ENCODE results near the gene AQP3. TPM values are rescaled to one million over a fixed set of nuclear protein-coding genes. Genes with fewer than 3 reads are reported as not detected.
A peak's percentile ranks its signal among the peaks of the same experiment; 100 is the strongest.

AQP3 gene
- total RNA-seq, 1 experiment from 2014 or later = 24.8 TPM

- H3K9me3 ChIP-seq = no peaks in the 10 kb centered on the region
- Mint-ChIP-seq H3K4me1 (ENCODE audit: low read depth, unreplicated experiment) (peaks cover 51% of the 10 kb centered on the region), H3K9me3 (ENCODE audit: unreplicated experiment) (no peaks in the 10 kb centered on the region), H3K27me3 (ENCODE audit: insufficient read depth, unreplicated experiment) (no peaks in the 10 kb centered on the region), H3K27ac (ENCODE audit: unreplicated experiment) (no peak overlapping the region), H3K36me3 (ENCODE audit: insufficient read depth, unreplicated experiment) (peaks cover 5% of the 10 kb centered on the region), H3K4me3 (ENCODE audit: unreplicated experiment) (no peak overlapping the region)
- H3K4me1 ChIP-seq = peaks cover 44% of the 10 kb centered on the region
- no TSS peak for BruUV-seq (replicated peaks)
- ChIA-PET CTCF (no interaction called here), POLR2A (no interaction called here)
- TF ChIP-seq CTCF (IDR thresholded peaks at IDR 0.05; ENCODE audit: insufficient read depth in 1 of 2, low read depth in 1 of 2, low read length in 1 of 2, severe bottlenecking in 1 of 2, unreplicated experiment in 1 of 2) = no peak
- intact Hi-C loops (cut with micrococcal nuclease; ENCODE audit: unreplicated experiment) = no loop called here
- H3K36me3 ChIP-seq (ENCODE audit: control insufficient read depth, insufficient read depth, low read length) = no peaks in the 10 kb centered on the region; the same call in 1 of the 2 replicates
- DNase-seq = peak in 1 of 2 experiments; percentile 54
- H3K4me3 ChIP-seq (ENCODE audit: low read depth, low read length) = no peak overlapping the region
- H3K27me3 ChIP-seq (replicated peaks; ENCODE audit: control insufficient read depth, insufficient read depth, low read length) = no peaks in the 10 kb centered on the region
These were observed 29.3 kb downstream of the AQP3 start for GRCh38 chr9:33418090-33418489.

- H3K27me3 ChIP-seq (replicated peaks; ENCODE audit: control insufficient read depth, insufficient read depth, low read length) = no peaks in the 10 kb centered on the region
- no peak for TF ChIP-seq CTCF (IDR thresholded peaks at IDR 0.05; ENCODE audit: insufficient read depth in 1 of 2, low read depth in 1 of 2, low read length in 1 of 2, severe bottlenecking in 1 of 2, unreplicated experiment in 1 of 2)
- intact Hi-C loops (cut with micrococcal nuclease; ENCODE audit: unreplicated experiment) = no loop called here
These were observed 30.4 kb downstream of the AQP3 start for GRCh38 chr9:33416996-33417395.

GRCh38 chr9:33415501-33416038 lies 31.8 kb downstream of the AQP3 start:
- ChIA-PET POLR2A (interaction anchor here (0.6 to 1.3 kb wide), 4 partner anchors 11 to 248 kb away, joined by 3 to 9 read pairs (median 4); partner anchors contain the start of genes AQP3, B4GALT1 and NOL6), CTCF (interaction anchor here (0.5 to 3.7 kb wide), 18 partner anchors 11 to 1025 kb away, joined by 3 to 32 read pairs (median 4); partner anchors contain the start of genes ANKRD18B, AQP3 and NOL6)
- Histone ChIP-seq H3K9me3 (no peaks in the 10 kb centered on the region), H3K4me1 (peaks cover 44% of the 10 kb centered on the region), H3K27me3 (replicated peaks; ENCODE audit: control insufficient read depth, insufficient read depth, low read length) (no peaks in the 10 kb centered on the region), H3K4me3 (ENCODE audit: low read depth, low read length) (no peak overlapping the region), H3K36me3 (ENCODE audit: control insufficient read depth, insufficient read depth, low read length) (no peaks in the 10 kb centered on the region; the same call in 1 of the 2 replicates)
- intact Hi-C loops (cut with micrococcal nuclease; ENCODE audit: unreplicated experiment) = loop anchor here (1.0 to 2.0 kb wide), 6 partner anchors 12 to 186 kb away; no protein-coding TSS in a partner anchor
- peak; percentile 96 to 98 for DNase-seq
- peak; percentile 75 to 91 for TF ChIP-seq CTCF (IDR thresholded peaks at IDR 0.05; ENCODE audit: insufficient read depth in 1 of 2, low read depth in 1 of 2, low read length in 1 of 2, severe bottlenecking in 1 of 2, unreplicated experiment in 1 of 2)
- H3K4me1 Mint-ChIP-seq (ENCODE audit: low read depth, unreplicated experiment) = peaks cover 51% of the 10 kb centered on the region
- no TSS peak for BruUV-seq (replicated peaks)
- H3K27ac Mint-ChIP-seq (ENCODE audit: unreplicated experiment) = peak overlapping the region; percentile 89
- no peaks in the 10 kb centered on the region for H3K9me3 Mint-ChIP-seq (ENCODE audit: unreplicated experiment)
- H3K4me3 Mint-ChIP-seq (ENCODE audit: unreplicated experiment) = peak overlapping the region; percentile 45
- no peaks in the 10 kb centered on the region for H3K27me3 Mint-ChIP-seq (ENCODE audit: insufficient read depth, unreplicated experiment)
- peaks cover 5% of the 10 kb centered on the region for H3K36me3 Mint-ChIP-seq (ENCODE audit: insufficient read depth, unreplicated experiment)

More at GRCh38 chr9:33416996-33417395, 30.4 kb downstream of the AQP3 start:
- Mint-ChIP-seq H3K27me3 (ENCODE audit: insufficient read depth, unreplicated experiment) (no peaks in the 10 kb centered on the region), H3K4me3 (ENCODE audit: unreplicated experiment) (no peak overlapping the region), H3K9me3 (ENCODE audit: unreplicated experiment) (no peaks in the 10 kb centered on the region), H3K27ac (ENCODE audit: unreplicated experiment) (peak overlapping the region; percentile 89), H3K4me1 (ENCODE audit: low read depth, unreplicated experiment) (peaks cover 51% of the 10 kb centered on the region), H3K36me3 (ENCODE audit: insufficient read depth, unreplicated experiment) (peaks cover 5% of the 10 kb centered on the region)
- no peaks in the 10 kb centered on the region for H3K9me3 ChIP-seq
- CTCF ChIA-PET = interaction anchor here (1.9 to 3.7 kb wide), 5 partner anchors 13 to 50 kb away, joined by 20 to 32 read pairs (median 25); partner anchors contain the start of gene AQP3
- H3K4me1 ChIP-seq = peaks cover 44% of the 10 kb centered on the region
- H3K4me3 ChIP-seq (ENCODE audit: low read depth, low read length) = no peak overlapping the region
- POLR2A ChIA-PET = interaction anchor here (0.7 kb wide), 1 partner anchor 30 kb away, joined by 4 read pairs; the partner anchor contains the start of gene AQP3
- BruUV-seq (replicated peaks) = no TSS peak
- H3K36me3 ChIP-seq (ENCODE audit: control insufficient read depth, insufficient read depth, low read length) = no peaks in the 10 kb centered on the region; the same call in 1 of the 2 replicates
- no peak for DNase-seq
